SU-DHL-6 (cell line): Measurements from ENCODE around the gene GH2.

Experiments used
- H2AFZ ChIP-seq: fragments of 200-600 bp; sonication (generic); 2 replicates; pipeline ENCODE4 v1.6.1; 2014; ENCODE audit warnings: low read depth, mild to moderate bottlenecking, moderate library complexity, mixed read lengths, antibody characterized with exemption, low read length; ENCODE audit not compliant: severe bottlenecking
- H3F3A ChIP-seq: fragments of 200-600 bp; shearing (Covaris generic); 2 replicates; pipeline ENCODE4 v1.6.0; 2016; ENCODE audit warnings: antibody characterized with exemption, mild to moderate bottlenecking; ENCODE audit not compliant: insufficient read depth
- H3K27ac ChIP-seq: fragments of 200-600 bp; sonication (generic); 2 replicates; pipeline ENCODE4 v1.5.1; 2016; ENCODE audit warnings: low read depth, mild to moderate bottlenecking, low read length, moderate library complexity, mixed read lengths
- H3K27me3 ChIP-seq: fragments of 200-600 bp; sonication (generic), shearing (Covaris generic); 2 replicates; pipeline ENCODE4 v1.6.0; 2014; ENCODE audit warnings: mild to moderate bottlenecking, low read length
- H3K36me3 ChIP-seq: fragments of 200-600 bp; sonication (generic); 2 replicates; pipeline ENCODE4 v1.6.1; 2014; ENCODE audit warnings: mild to moderate bottlenecking, low read length, mixed read lengths
- H3K4me2 ChIP-seq: fragments of 300-600, 200-600 bp; shearing (Covaris generic), sonication (generic); 2 replicates; pipeline ENCODE4 v1.6.0; 2014; ENCODE audit warnings: low read length, low read depth, mild to moderate bottlenecking; ENCODE audit not compliant: poor library complexity, severe bottlenecking
- H3K4me3 ChIP-seq: fragments of 200-600 bp; sonication (generic); 2 replicates; pipeline ENCODE4 v1.5.1; 2014; ENCODE audit warnings: antibody characterized with exemption, low read length, mild to moderate bottlenecking, mixed read lengths; ENCODE audit not compliant: insufficient read depth, poor library complexity, severe bottlenecking
- H3K79me2 ChIP-seq: fragments of 200-600 bp; sonication (generic); 2 replicates; pipeline ENCODE4 v1.6.1; 2014; ENCODE audit warnings: mild to moderate bottlenecking, low read length, moderate library complexity; ENCODE audit not compliant: insufficient read depth
- H3K9ac ChIP-seq: fragments of 200-600 bp; sonication (generic); 2 replicates; pipeline ENCODE4 v1.7.0; 2014; ENCODE audit warnings: mild to moderate bottlenecking, low read length
- H3K9me2 ChIP-seq: fragments of 200-600 bp; sonication (generic); replicated peaks from 2 replicates; pipeline ENCODE4 v1.6.1; 2014; ENCODE audit warnings: low read length; ENCODE audit not compliant: insufficient read depth
- H3K9me3 ChIP-seq: fragments of 200-600 bp; sonication (generic); 2 replicates; pipeline ENCODE4 v1.6.1; 2014; ENCODE audit warnings: low read length, mixed read lengths; ENCODE audit not compliant: insufficient read depth
- H4K20me1 ChIP-seq: fragments of 200-600 bp; sonication (generic); 2 replicates; pipeline ENCODE4 v1.6.1; 2014; ENCODE audit warnings: low read depth, mild to moderate bottlenecking, antibody characterized with exemption, low read length, moderate library complexity, mixed read lengths
- EZH2phosphoT487 ChIP-seq: fragments of 200-600 bp; sonication (generic), shearing (Covaris generic); conservative IDR thresholded peaks from 2 replicates; pipeline ENCODE4 v1.6.1; 2018; ENCODE audit warnings: mild to moderate bottlenecking, antibody characterized with exemption, low read length, moderate library complexity, mixed read lengths
- TF ChIP-seq, protein P1 (sequence below): fragments of 200-600 bp; sonication (generic); IDR thresholded peaks from one replicate; pipeline ENCODE4 v1.5.1; 2017; ENCODE audit warnings: antibody characterized with exemption, mild to moderate bottlenecking, low read length, moderate library complexity; ENCODE audit not compliant: insufficient read depth, poor library complexity, severe bottlenecking

Gene GH2

DNA sequence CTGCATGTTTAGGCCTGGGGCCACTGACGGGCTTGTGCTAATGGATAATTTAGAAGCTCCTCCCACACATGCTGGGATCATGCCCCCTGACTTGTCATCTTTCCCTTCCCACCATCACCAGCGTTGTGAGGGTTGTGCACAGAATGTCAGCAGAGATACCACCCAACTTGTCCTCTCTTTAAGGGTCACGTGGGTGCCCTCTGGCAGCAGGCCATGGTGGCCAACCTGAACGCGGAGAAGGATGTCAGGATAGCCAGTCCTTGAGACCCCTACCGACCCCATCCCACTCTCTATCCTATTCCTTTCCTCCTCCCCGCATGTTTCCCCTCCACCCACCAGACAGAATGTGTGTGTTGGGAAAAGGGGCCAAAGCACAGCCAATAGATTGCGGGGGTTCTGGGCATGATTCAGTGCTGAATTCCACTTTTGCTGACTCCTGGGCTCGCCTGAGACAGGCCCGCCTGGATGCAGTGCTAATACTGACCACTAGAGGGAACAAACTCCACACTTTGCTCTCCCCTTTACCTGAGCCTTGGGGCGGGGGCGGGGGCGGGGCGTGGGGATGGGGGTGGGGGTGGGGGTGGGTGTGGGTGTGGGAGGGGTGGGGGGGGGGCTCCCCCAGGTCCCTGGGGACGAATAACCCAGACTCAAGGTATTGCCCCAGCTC, at the start of gene GH2:
Gene GH2 (minus strand): TSS at position 10 of the 667 bp plus-strand sequence. CDS start 143 bp downstream, outside the sequence.
- Histone ChIP-seq H3K27ac (no peak within 1 kb of the TSS), H3K79me2 (no peaks in the 10 kb centered on the region), H2AFZ (no peak within 1 kb of the TSS), H3K9ac (no peak within 1 kb of the TSS), H3K27me3 (no peaks in the 10 kb centered on the region), H3K36me3 (no peaks in the 10 kb centered on the region), H3K9me3 (no peaks in the 10 kb centered on the region), H4K20me1 (no peaks in the 10 kb centered on the region), H3K4me3 (no peak within 1 kb of the TSS), H3K4me2 (no peak within 1 kb of the TSS), H3F3A (no peaks in the 10 kb centered on the region), H3K9me2 (no peaks in the 10 kb centered on the region)
- TF ChIP-seq EZH2phosphoT487: no peak
- TF ChIP-seq, protein P1, sequence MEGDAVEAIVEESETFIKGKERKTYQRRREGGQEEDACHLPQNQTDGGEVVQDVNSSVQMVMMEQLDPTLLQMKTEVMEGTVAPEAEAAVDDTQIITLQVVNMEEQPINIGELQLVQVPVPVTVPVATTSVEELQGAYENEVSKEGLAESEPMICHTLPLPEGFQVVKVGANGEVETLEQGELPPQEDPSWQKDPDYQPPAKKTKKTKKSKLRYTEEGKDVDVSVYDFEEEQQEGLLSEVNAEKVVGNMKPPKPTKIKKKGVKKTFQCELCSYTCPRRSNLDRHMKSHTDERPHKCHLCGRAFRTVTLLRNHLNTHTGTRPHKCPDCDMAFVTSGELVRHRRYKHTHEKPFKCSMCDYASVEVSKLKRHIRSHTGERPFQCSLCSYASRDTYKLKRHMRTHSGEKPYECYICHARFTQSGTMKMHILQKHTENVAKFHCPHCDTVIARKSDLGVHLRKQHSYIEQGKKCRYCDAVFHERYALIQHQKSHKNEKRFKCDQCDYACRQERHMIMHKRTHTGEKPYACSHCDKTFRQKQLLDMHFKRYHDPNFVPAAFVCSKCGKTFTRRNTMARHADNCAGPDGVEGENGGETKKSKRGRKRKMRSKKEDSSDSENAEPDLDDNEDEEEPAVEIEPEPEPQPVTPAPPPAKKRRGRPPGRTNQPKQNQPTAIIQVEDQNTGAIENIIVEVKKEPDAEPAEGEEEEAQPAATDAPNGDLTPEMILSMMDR: peak; percentile 50

GRCh38 chr17:63930951-63931575, 49.3 kb upstream of the GH2 start:
- peak overlapping the region; percentile 100 for H3K9ac ChIP-seq
- peak overlapping the region; percentile 98 for H3K27ac ChIP-seq
- H4K20me1 ChIP-seq: no peaks in the 10 kb centered on the region
- H3K27me3 ChIP-seq: no peaks in the 10 kb centered on the region
- H3K9me2 ChIP-seq: no peaks in the 10 kb centered on the region
- peaks cover 32% of the 10 kb centered on the region for H3K79me2 ChIP-seq
- peaks cover 61% of the 10 kb centered on the region for H3F3A ChIP-seq
- H3K9me3 ChIP-seq: no peaks in the 10 kb centered on the region
- H2AFZ ChIP-seq: no peak overlapping the region
- H3K4me2 ChIP-seq: peak overlapping the region; percentile 89
- TF ChIP-seq EZH2phosphoT487: no peak
- TF ChIP-seq, protein P1: no peak
- H3K4me3 ChIP-seq: peak overlapping the region; percentile 100
- peaks cover 7% of the 10 kb centered on the region; the same call in 1 of the 2 replicates for H3K36me3 ChIP-seq

DNA sequence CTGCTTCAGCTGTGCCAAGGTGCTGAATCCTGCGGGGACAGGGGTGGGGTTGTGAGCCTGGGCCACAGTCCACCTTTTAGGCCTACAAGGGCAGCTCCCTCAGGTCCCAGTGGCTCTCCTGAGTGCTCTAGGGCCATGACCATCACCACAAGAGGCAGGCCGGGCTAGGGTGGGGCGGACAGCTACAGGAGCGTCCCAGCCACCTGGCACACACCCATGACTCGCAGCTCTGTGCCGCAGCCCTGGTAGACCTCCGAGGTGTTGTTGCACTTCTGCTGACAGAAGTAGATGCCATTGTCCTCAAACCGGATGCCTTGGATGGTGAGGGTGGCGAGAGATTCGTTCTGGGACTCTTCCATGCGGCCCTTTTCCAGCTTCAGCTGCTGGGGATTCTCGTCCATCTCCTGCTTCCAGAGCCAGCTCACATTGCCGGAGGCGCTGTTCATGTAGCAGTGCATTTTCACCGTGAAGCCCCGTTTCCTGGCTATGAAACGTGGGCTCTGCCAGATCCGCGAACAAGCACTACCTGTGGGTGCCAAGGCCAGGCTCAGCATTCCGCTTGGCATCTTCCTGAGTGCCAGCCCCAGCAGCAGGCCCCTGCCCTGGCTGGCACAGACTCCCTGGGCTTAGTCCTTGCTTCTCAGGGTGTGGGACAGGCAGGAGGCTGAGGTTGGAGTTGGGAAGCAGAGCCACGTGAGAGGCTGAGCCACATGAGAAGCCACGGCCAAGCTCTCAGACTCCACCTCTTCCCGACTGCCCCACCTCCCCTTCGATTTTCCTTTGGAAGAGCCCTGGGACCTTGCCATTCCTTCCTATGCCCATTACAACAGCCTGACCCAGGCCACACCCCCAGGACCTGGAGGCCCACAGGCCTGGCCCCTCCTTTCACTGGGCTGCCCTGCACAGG, 48.4 kb upstream of the GH2 start:
- H3K4me3 ChIP-seq: peak overlapping the region; percentile 100
- H2AFZ ChIP-seq: no peak overlapping the region
- H4K20me1 ChIP-seq: no peaks in the 10 kb centered on the region
- H3F3A ChIP-seq: peaks cover 71% of the 10 kb centered on the region
- H3K9me2 ChIP-seq: no peaks in the 10 kb centered on the region
- no peak for TF ChIP-seq EZH2phosphoT487
- TF ChIP-seq, protein P1: no peak
- H3K9me3 ChIP-seq: no peaks in the 10 kb centered on the region
- H3K36me3 ChIP-seq: peaks cover 7% of the 10 kb centered on the region; the same call in 1 of the 2 replicates
- peak overlapping the region; percentile 100 for H3K9ac ChIP-seq
- H3K27ac ChIP-seq: peak overlapping the region; percentile 98
- H3K27me3 ChIP-seq: no peaks in the 10 kb centered on the region
- H3K79me2 ChIP-seq: peaks cover 32% of the 10 kb centered on the region
- peak overlapping the region; percentile 89 for H3K4me2 ChIP-seq
